ENCODE results near the gene CENPW. TPM values are rescaled to one million over a fixed set of nuclear protein-coding genes. Genes with fewer than 3 reads are reported as not detected.
A peak's percentile ranks its signal among the peaks of the same experiment; 100 is the strongest.

The CENPW gene
- total and polyA plus RNA-seq, 9 of the 15 experiments (the other 6 are each of a cell fraction or from before 2014, with no cell fraction given): 48.7 to 285 (median 82.8) TPM

DNA sequence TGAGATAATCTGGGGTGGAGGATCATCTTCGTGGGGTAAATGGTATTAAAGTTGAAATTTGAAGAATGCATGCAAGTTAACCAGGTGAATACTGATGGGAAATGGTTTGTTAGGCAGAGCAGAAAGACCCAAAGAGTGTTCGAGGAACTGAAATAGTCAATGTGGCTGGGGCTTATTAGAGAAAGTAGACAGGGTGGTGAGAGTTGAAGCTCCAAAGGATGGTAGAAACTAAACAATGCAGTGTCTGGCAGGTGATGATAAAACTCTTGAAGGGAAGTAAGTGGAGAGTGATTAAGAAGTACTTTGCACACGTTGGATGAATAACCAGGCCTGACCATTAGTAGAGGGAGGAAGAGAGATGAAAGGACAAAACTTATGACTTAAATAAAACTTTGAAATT, 39.8 kb upstream of the CENPW start:
- intact Hi-C loops (cut with micrococcal nuclease) (no loop called here), in situ Hi-C loops (cut with MboI) (no loop called here)
- Histone ChIP-seq H3K27me3 (ENCODE audit: control insufficient read depth in 2 of 2, insufficient read depth in 2 of 2, low read length in 2 of 2) (no peaks in the 10 kb centered on the region), H3K36me3 (ENCODE audit: control insufficient read depth, insufficient read depth, low read length) (no peaks in the 10 kb centered on the region), H3K9me1 (ENCODE audit: control insufficient read depth, insufficient read depth, low read length) (no peaks in the 10 kb centered on the region), H3K4me2 (ENCODE audit: insufficient read depth, low read length) (no peak overlapping the region), H4K20me1 (replicated peaks; ENCODE audit: control insufficient read depth, insufficient read depth, low read length) (no peaks in the 10 kb centered on the region), H3K4me3 (no peak overlapping the region), H3K79me2 (ENCODE audit: control insufficient read depth, insufficient read depth, low read length) (no peaks in the 10 kb centered on the region), H3K4me1 (replicated peaks in 1 of 2; ENCODE audit: control insufficient read depth in 2 of 2, insufficient read depth in 2 of 2, low read length in 2 of 2) (no peaks in the 10 kb centered on the region), H3K9me3 (replicated peaks; ENCODE audit: control insufficient read depth, insufficient read depth, low read depth, low read length) (no peaks in the 10 kb centered on the region), H3K27ac (ENCODE audit: extremely low read depth, low read depth, low read length) (no peak overlapping the region), H3K9ac (ENCODE audit: insufficient read depth in 1 of 2, low read depth in 2 of 2, low read length in 2 of 2) (no peak overlapping the region), H2AFZ (ENCODE audit: low read depth, low read length) (no peak overlapping the region)
- TF ChIP-seq TCF3 (CRISPR knock-in tag; IDR thresholded peaks at IDR 0.05): peak; percentile 51
- peak; percentile 39 for TF ChIP-seq TAL1 (IDR thresholded peaks at IDR 0.05)
- TF ChIP-seq SOX6 (IDR thresholded peaks at IDR 0.05): 0 out of 2 replicates have a peak, but pooled peaks have one; percentile 20
- TF ChIP-seq RBM39 (optimal IDR thresholded peaks at IDR 0.05; ENCODE audit: low read depth, low read length): no peak
- TF ChIP-seq FOXP1 (CRISPR knock-in tag; IDR thresholded peaks at IDR 0.05): no peak
- no peak for TF ChIP-seq CHD1 (IDR thresholded peaks at IDR 0.05; ENCODE audit: low read length)
- peak; percentile 37 for TF ChIP-seq CBFA2T3 (IDR thresholded peaks at IDR 0.05)
- TF ChIP-seq ARID1B (IDR thresholded peaks at IDR 0.05): peak; percentile 44; the same call in 1 of the 2 replicates
- TF ChIP-seq SPI1 (IDR thresholded peaks at IDR 0.05; ENCODE audit: borderline replicate concordance, low read depth, low read length): no peak
- DNase-seq (ENCODE audit: extremely low read depth in 1 of 4, low spot score in 3 of 4): peak in 1 of 4 experiments; percentile 4
- WGBS (ENCODE audit: insufficient coverage, low coverage, missing lambda C conversion rate): 2% methylated on average over 3 of the region's 3 CpGs
- no peak for FAIRE-seq
- ChIA-PET CTCF (ENCODE audit: low intra/inter-chr PET ratio) (no interaction called here), POLR2A (no interaction called here)
- no peak; the same call in 1 of the 3 replicates for ATAC-seq
- no TSS peak for BruUV-seq (replicated peaks)

- intact Hi-C loops (cut with micrococcal nuclease): no loop called here
Measured at GRCh38 chr6:126300735-126301134, 39.2 kb upstream of the CENPW start.

More at GRCh38 chr6:126300735-126301134, 39.2 kb upstream of the CENPW start:
- Histone ChIP-seq H3K79me2 (ENCODE audit: control insufficient read depth, insufficient read depth, low read length) (no peaks in the 10 kb centered on the region), H3K36me3 (ENCODE audit: control insufficient read depth, insufficient read depth, low read length) (no peaks in the 10 kb centered on the region), H3K4me1 (replicated peaks in 1 of 2; ENCODE audit: control insufficient read depth in 2 of 2, insufficient read depth in 2 of 2, low read length in 2 of 2) (no peaks in the 10 kb centered on the region), H4K20me1 (replicated peaks; ENCODE audit: control insufficient read depth, insufficient read depth, low read length) (no peaks in the 10 kb centered on the region), H3K27me3 (ENCODE audit: control insufficient read depth in 2 of 2, insufficient read depth in 2 of 2, low read length in 2 of 2) (no peaks in the 10 kb centered on the region), H3K9me3 (replicated peaks; ENCODE audit: control insufficient read depth, insufficient read depth, low read depth, low read length) (no peaks in the 10 kb centered on the region), H3K9me1 (ENCODE audit: control insufficient read depth, insufficient read depth, low read length) (no peaks in the 10 kb centered on the region), H3K9ac (ENCODE audit: insufficient read depth in 1 of 2, low read depth in 2 of 2, low read length in 2 of 2) (no peak overlapping the region), H3K4me3 (no peak overlapping the region), H2AFZ (ENCODE audit: low read depth, low read length) (no peak overlapping the region), H3K27ac (ENCODE audit: extremely low read depth, low read depth, low read length) (no peak overlapping the region), H3K4me2 (ENCODE audit: insufficient read depth, low read length) (no peak overlapping the region)
- POLR2A ChIA-PET: no interaction called here
- ATAC-seq: no peak
- in situ Hi-C loops (cut with MboI): no loop called here
- CTCF ChIA-PET (ENCODE audit: low intra/inter-chr PET ratio): no interaction called here
- TF ChIP-seq, protein P1, sequence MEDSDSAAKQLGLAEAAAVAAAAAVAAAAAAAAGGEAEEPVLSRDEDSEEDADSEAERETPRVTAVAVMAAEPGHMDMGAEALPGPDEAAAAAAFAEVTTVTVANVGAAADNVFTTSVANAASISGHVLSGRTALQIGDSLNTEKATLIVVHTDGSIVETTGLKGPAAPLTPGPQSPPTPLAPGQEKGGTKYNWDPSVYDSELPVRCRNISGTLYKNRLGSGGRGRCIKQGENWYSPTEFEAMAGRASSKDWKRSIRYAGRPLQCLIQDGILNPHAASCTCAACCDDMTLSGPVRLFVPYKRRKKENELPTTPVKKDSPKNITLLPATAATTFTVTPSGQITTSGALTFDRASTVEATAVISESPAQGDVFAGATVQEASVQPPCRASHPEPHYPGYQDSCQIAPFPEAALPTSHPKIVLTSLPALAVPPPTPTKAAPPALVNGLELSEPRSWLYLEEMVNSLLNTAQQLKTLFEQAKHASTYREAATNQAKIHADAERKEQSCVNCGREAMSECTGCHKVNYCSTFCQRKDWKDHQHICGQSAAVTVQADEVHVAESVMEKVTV (CRISPR knock-in tag; IDR thresholded peaks at IDR 0.05): no peak
- TF ChIP-seq ETV6 (IDR thresholded peaks at IDR 0.05; ENCODE audit: borderline replicate concordance in 1 of 2, low read depth in 2 of 2, low read length in 1 of 2) (no peak), ETV6 (CRISPR knock-in tag; IDR thresholded peaks at IDR 0.05; ENCODE audit: borderline replicate concordance) (no peak)
- no TSS peak for BruUV-seq (replicated peaks)
- FAIRE-seq: no peak
- DNase-seq (ENCODE audit: extremely low read depth in 1 of 4, low spot score in 3 of 4): no peak

Measured in K562 (cell line).